Erythroblast (primary cell): ENCODE data around the gene LRBA.

Experiments used
- DNase-seq, 2 experiments: peaks; one replicate each; lab custom pipeline; 2025; lab: John Stamatoyannopoulos, UW
- GATA1 ChIP-seq: IDR thresholded peaks from 2 replicates; pipeline ENCODE4 v1.6.1; 2011; ENCODE audit warnings: low read depth, mild to moderate bottlenecking, control low read depth, low read length, moderate library complexity
- POLR2A ChIP-seq: IDR thresholded peaks from 2 replicates; pipeline ENCODE4 v1.6.1; 2011; ENCODE audit warnings: mild to moderate bottlenecking, low read length

The LRBA gene

DNA sequence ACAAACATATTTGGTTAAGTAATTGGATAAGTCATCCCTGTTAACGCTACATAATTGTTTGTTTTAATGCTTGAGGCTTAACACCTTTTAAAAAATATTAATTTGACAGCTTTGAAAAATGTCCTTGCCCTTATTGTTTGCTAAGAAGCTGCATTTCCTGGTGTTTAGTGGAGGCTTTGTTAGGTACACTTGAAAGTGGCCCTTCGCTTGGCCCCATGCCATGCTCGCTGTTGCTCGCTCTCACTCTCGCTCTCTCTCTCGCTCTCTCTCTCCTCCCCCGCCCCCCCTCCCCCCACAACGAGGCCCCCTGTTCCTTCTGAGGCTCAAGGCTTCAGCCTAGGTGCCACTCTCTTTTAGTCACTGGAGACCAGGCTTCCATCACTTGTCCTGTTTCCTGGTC is 797.3 kb downstream of the LRBA start:
- DNase-seq = no peak
- TF ChIP-seq GATA1 (no peak), POLR2A (no peak)

DNA sequence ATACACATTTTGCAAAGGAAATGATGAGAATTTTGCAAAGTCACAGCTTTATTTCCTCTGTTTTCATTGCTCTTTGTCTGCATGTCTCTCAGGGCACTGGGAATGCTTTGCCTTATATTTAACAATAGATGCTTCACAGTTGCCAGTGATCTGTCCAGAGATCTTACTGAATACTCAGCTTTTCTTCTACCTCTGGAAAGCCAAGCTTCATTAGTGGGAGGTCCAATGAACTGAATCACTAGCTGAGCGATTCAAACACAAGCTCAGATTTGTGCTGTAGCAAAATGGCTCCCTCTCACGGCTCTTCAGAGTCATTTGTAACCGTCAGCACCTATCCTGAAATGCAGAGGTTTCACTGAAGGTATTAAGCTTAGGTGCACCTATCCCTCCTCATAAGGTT is 797.9 kb downstream of the LRBA start:
- TF ChIP-seq POLR2A (no peak), GATA1 (no peak)
- no peak for DNase-seq

DNA sequence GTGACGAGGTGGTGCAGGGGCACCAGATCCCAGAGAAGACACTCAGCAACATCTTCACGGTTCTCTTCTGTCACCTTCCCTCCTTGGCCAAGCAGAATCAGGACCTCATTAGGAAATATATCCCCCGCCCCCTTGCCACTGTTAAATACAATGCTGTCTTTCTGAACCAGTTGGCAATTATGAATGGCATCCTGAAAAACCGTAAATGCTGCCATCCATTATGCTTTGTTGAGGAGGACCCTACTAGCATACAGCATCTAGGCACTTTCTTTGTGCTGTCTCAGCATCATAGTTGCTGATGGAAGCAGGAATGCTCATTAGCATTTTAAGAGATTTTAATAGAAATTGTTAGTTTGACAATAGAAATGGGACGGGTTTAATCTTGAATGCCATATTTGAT is 798.4 kb downstream of the LRBA start:
- DNase-seq = no peak
- TF ChIP-seq GATA1 (no peak), POLR2A (no peak)

DNA sequence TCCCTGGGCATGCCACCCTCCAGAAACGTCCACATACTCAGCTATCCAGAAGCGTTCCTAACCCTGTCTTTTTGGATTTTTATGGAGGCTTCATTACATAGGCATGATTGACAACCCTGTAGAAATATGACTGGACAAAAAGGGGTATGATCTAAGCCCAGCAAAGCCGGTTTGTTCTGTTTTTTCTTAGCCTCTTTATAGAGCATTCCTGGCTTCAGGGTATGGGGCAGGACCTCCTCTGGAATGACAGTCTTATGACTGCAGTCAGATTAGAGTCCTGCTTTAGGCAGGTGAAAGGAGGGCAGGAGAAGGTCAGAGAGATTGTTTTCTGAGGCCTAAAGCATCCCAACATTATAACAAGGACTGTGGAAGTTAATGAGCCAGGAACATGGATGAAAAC is 799.5 kb downstream of the LRBA start:
- TF ChIP-seq POLR2A = no peak
- no peak for DNase-seq
